Breast epithelium (tissue), 4 donors: ENCODE measurements around the gene ANGEL2. TPM values are rescaled to one million over a fixed set of nuclear protein-coding genes. Genes with fewer than 3 reads are reported as not detected.

Experiments
- DNase-seq, 2 donors: peaks; one replicate each; pipeline ENCODE4 v3.0.0-alpha.2; 2019; ENCODE audit warnings: low spot score in 2 of 2
- H3K27ac ChIP-seq, 2 donors: fragments of 200-600 bp; sonication (generic) in 1 of 2; one replicate each; pipeline ENCODE4 v1.5.1; 2016 to 2019; ENCODE audit warnings: mild to moderate bottlenecking in 1 of 2
- H3K27me3 ChIP-seq, 2 donors: fragments of 200-600 bp; sonication (generic) in 1 of 2; one replicate each; pipeline versions ENCODE4 v1.5.1 to v1.6.0; 2017 to 2019; ENCODE audit warnings: control low read depth in 1 of 2, mild to moderate bottlenecking in 1 of 2
- H3K36me3 ChIP-seq: fragments of 200-600 bp; one replicate; pipeline ENCODE4 v1.5.1; 2019
- H3K4me1 ChIP-seq, 2 donors: fragments of 200-600 bp; sonication (generic); one replicate each; pipeline ENCODE4 v1.5.1; 2016 to 2019; ENCODE audit warnings: control low read depth in 1 of 2
- H3K4me3 ChIP-seq, 3 donors: fragments of 200-600 bp; sonication (generic); 1 replicate in 2 of 3; 2 replicates in 1 of 3; pipeline ENCODE4 v1.5.1; 2016 to 2019; ENCODE audit warnings: mild to moderate bottlenecking in 3 of 3, moderate library complexity in 2 of 3
- H3K9me3 ChIP-seq, 2 donors: fragments of 200-600 bp; sonication (generic) in 1 of 2; one replicate each; pipeline ENCODE4 v1.5.1; 2016 to 2019; ENCODE audit warnings: control low read depth in 1 of 2
- CTCF ChIP-seq, 3 donors: fragments of 450-650 bp; IDR thresholded peaks; one replicate each; pipeline ENCODE4 v1.5.1; 2016 to 2017; ENCODE audit warnings: antibody characterized with exemption in 3 of 3, mild to moderate bottlenecking in 3 of 3, moderate library complexity in 3 of 3
- POLR2A ChIP-seq: fragments of 450-650 bp; IDR thresholded peaks from one replicate; pipeline ENCODE4 v1.6.1; 2016; ENCODE audit warnings: antibody characterized with exemption, mild to moderate bottlenecking, moderate library complexity
- POLR2AphosphoS5 ChIP-seq, 3 donors: sonication (generic); formaldehyde crosslinking; IDR thresholded peaks; one replicate each; pipeline ENCODE4 v1.6.1; 2017; ENCODE audit warnings: antibody characterized with exemption in 3 of 3
- intact Hi-C: fragments of 100-400 bp; cut with DNase I; formaldehyde crosslinking; loops from one replicate; pipeline ENCODE4 v1.15.1; 2023; ENCODE audit warnings: low total_unique reads
- total RNA-seq, 3 donors: library from RNA; depleted of rRNA; stranded (reverse); fragments of >200 nt; gene quantifications; one replicate each; pipeline ENCODE4 v1.1.0, GENCODE V29; 2016

Gene ANGEL2
- total RNA-seq, 3 donors from 2014 or later = 60.5 to 84.0 (median 72.4) TPM

GRCh38 chr1:212955098-212955497 is 60.6 kb downstream of the ANGEL2 start:
- H3K4me1 ChIP-seq = no peaks in the 10 kb centered on the region

GRCh38 chr1:212954514-212954913 is 61.2 kb downstream of the ANGEL2 start:
- TF ChIP-seq POLR2AphosphoS5 (IDR thresholded peaks at IDR 0.05) (no peak), POLR2A (no peak), CTCF (IDR thresholded peaks at IDR 0.05) (no peak)
- DNase-seq = no peak
- Histone ChIP-seq H3K4me3 (no peak overlapping the region), H3K27ac (no peak overlapping the region), H3K36me3 (no peaks in the 10 kb centered on the region), H3K27me3 (no peaks in the 10 kb centered on the region), H3K4me1 (no peaks in the 10 kb centered on the region), H3K9me3 (no peaks in the 10 kb centered on the region)
- intact Hi-C loops = no loop called here

More at GRCh38 chr1:212955098-212955497, 60.6 kb downstream of the ANGEL2 start:
- no peak for TF ChIP-seq POLR2A
- TF ChIP-seq CTCF (IDR thresholded peaks at IDR 0.05) = no peak
- TF ChIP-seq POLR2AphosphoS5 (IDR thresholded peaks at IDR 0.05) = no peak
- DNase-seq = no peak
- H3K4me3 ChIP-seq = no peak overlapping the region
- no peak overlapping the region for H3K27ac ChIP-seq
- H3K27me3 ChIP-seq = no peaks in the 10 kb centered on the region
- intact Hi-C loops = no loop called here
- no peaks in the 10 kb centered on the region for H3K36me3 ChIP-seq
- H3K9me3 ChIP-seq = no peaks in the 10 kb centered on the region

GRCh38 chr1:212953321-212953720 is 62.3 kb downstream of the ANGEL2 start:
- intact Hi-C loops = no loop called here
- no peaks in the 10 kb centered on the region for H3K36me3 ChIP-seq
- no peak for DNase-seq
- TF ChIP-seq POLR2A (no peak), CTCF (IDR thresholded peaks at IDR 0.05) (no peak), POLR2AphosphoS5 (IDR thresholded peaks at IDR 0.05) (no peak)
- H3K4me1 ChIP-seq = no peaks in the 10 kb centered on the region
- peak overlapping the region in 1 of 2 donors; percentile 61 for H3K27ac ChIP-seq
- H3K9me3 ChIP-seq = no peaks in the 10 kb centered on the region
- H3K27me3 ChIP-seq = no peaks in the 10 kb centered on the region
- no peak overlapping the region for H3K4me3 ChIP-seq

GRCh38 chr1:212952641-212952976 is 63.1 kb downstream of the ANGEL2 start:
- H3K36me3 ChIP-seq = no peaks in the 10 kb centered on the region
- no peak for DNase-seq
- no peaks in the 10 kb centered on the region for H3K9me3 ChIP-seq
- TF ChIP-seq POLR2AphosphoS5 (IDR thresholded peaks at IDR 0.05) (no peak), POLR2A (no peak), CTCF (IDR thresholded peaks at IDR 0.05) (no peak)
- no peaks in the 10 kb centered on the region for H3K4me1 ChIP-seq
- no peaks in the 10 kb centered on the region for H3K27me3 ChIP-seq
- H3K4me3 ChIP-seq = peak overlapping the region in 1 of 3 donors; percentile 35
- intact Hi-C loops = no loop called here
- H3K27ac ChIP-seq = peak overlapping the region; percentile 27 to 61

- DNase-seq = no peak
- Histone ChIP-seq H3K36me3 (no peaks in the 10 kb centered on the region), H3K9me3 (no peaks in the 10 kb centered on the region), H3K27me3 (no peaks in the 10 kb centered on the region), H3K4me3 (peak overlapping the region; percentile 57 to 87 (median 65)), H3K4me1 (no peaks in the 10 kb centered on the region), H3K27ac (peak overlapping the region; percentile 27 to 61)
- no peak for TF ChIP-seq POLR2A
- TF ChIP-seq CTCF (IDR thresholded peaks at IDR 0.05) = no peak
- TF ChIP-seq POLR2AphosphoS5 (IDR thresholded peaks at IDR 0.05) = no peak
- intact Hi-C loops = no loop called here
These were observed 63.6 kb downstream of the ANGEL2 start for GRCh38 chr1:212951947-212952640.
